Measurements from ENCODE around the gene TMC6.
"Not testable (repeated sequence)": the region's sequence is repeated elsewhere in the genome, so short reads cannot be mapped to it uniquely, and the experiment has no call there.

Gene TMC6

DNA sequence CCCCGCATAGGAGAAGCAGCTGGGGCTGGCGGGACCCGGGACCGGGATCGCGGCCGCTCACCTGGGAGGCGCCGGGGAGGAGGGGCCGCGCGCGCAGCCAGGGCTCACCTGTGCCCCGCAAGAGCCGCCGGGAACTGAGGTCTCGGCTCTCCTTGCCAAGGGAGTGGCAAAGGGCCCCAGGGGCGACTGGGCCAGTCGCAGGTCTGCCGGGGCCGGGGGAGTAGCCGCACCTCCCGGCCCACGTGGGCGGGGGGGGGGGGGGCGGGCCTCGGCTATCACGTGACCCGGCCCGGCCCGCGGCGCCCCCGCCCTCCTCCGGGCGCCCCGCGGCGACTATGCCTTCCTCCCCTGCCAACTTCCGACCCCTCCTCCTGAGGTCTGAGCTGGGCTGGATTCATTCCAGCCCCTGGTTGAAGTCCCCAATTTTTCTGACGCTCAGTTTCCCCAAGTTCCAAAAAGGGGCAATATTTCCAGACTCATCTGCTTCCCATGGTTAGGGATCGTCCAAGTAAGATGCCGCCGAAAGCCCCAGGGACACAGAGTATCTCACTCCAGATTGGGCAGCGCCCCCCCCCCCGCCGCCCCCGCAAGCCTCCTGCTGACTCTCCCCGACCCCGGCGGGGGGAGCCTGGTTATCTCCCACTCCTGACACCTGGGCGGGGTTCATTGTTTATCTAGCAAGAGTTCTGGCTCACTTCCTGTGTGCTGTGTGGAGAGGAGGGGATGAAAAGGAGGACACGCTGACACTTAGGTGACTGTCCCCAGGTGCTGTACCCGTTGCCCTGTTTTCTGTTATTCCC is at the start of gene TMC6:
Gene TMC6 (minus strand): TSS at position 205 of the 800 bp plus-strand sequence. CDS start 1,923 bp downstream, outside the sequence.
- DNase-seq, result peak in 2 of 3 donors; percentile 66 to 83

GRCh38 chr17:78176548-78177025 is 48.0 kb upstream of the TMC6 start:
- DNase-seq, result peak; percentile 74 to 86 (median 79)

- no peak for DNase-seq
These were observed 47.1 kb upstream of the TMC6 start for GRCh38 chr17:78175643-78175981.

DNA sequence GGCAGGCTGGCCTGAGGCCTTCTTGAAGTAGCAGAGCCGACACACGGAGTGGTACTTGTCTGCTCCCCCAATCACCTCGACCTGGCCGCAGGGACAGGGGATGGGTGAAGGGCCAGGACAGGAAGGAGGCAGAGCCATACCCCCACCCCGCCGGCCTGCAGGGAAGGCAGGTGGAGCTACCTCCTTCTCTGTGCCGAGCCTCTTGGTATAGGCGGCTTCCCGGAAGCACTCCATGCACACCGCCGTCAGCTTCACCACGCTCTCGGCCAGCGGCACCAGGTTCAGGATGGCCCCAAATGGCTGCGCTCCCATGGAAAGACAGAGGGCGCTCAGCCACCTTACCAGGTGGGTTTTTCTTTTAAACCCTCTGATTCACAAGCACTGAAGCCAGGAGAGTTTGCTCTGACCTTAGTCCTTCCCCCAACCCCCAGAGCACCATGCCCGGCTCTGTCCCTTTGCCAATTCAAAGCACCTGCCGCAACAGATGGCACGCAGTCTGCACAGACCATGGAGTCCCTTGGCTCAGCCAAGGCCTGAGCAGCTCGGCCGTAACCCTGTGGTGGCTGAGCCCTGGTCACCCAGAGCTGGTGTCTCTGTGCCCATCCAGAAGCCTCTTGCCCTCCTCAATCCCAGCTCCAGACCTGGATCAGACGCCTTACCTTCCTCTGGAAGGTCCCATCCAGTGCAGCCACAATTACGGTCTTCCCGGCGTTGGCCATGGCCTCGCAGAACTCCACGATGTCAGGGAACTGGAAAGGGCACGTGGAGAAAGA is 46.5 kb upstream of the TMC6 start:
- DNase-seq, result no peak

DNA sequence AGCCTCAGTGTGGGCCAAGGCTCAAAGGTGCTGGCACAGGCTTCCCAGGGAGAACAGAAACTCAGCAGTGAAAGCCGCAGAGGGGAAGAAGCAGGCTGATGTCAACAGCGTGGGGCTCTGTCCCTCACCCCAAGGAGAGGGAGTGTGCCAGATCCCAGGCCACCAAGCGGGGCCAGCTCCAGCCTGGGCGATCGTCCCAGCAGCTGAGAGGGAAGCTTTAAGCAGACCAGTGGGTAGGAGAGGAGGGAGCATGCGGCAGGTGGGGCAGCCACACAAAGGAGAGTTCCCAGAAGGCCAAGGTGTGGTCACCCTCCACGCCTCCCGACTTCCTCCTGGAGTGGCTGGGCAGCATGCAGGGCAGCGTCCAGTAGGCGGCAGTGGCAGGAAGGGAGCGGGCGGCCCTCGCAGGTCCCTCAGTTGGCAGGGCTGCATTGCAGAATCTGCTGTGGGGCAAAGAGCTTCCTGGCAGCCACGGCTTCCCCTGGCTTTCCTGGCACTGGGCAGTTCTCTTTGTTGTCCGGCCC is 45.9 kb upstream of the TMC6 start:
- DNase-seq, result peak; percentile 81 to 88 (median 84)

GRCh38 chr17:78173097-78173715 is 44.7 kb upstream of the TMC6 start:
- DNase-seq, result peak; percentile 81 to 86 (median 83)

DNA sequence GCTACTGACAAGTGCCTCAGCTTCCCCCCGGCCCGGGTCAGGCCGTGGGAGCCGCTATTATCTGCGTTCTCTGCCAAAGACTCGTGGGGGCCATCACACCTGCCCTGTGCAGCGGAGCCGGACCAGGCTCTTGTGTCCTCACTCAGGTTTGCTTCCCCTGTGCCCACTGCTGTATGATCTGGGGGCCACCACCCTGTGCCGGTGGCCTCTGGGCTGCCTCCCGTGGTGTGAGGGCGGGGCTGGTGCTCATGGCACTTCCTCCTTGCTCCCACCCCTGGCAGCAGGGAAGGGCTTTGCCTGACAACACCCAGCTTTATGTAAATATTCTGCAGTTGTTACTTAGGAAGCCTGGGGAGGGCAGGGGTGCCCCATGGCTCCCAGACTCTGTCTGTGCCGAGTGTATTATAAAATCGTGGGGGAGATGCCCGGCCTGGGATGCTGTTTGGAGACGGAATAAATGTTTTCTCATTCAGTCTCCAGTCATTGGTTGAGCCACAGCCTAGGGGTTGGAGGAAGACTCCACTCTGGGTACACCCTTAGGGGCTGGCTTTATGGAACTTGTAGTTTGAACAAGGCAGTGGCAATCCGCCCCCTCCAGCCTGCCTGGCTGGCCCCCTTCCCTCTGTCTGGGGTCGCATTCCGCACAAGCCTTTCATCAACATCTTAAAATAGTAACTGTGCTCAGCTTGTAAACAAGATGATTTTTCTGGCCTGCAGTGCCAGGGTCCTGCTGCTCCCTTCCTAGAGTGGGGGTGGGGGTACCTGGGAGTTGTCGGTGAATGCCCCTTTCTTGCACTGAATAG is 43.9 kb upstream of the TMC6 start:
- DNase-seq, result peak; percentile 67 to 83 (median 68)

DNA sequence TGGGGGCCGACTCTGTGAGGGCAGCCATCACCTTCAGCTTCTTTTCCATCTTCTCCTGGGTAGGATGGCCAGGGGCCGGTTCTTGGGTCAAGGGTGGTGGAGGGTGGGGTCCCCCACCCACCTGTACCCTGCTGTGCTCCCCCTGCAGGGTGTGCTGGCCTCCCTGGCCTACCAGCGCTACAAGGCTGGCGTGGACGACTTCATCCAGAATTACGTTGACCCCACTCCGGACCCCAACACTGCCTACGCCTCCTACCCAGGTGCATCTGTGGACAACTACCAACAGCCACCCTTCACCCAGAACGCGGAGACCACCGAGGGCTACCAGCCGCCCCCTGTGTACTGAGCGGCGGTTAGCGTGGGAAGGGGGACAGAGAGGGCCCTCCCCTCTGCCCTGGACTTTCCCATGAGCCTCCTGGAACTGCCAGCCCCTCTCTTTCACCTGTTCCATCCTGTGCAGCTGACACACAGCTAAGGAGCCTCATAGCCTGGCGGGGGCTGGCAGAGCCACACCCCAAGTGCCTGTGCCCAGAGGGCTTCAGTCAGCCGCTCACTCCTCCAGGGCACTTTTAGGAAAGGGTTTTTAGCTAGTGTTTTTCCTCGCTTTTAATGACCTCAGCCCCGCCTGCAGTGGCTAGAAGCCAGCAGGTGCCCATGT is 43.2 kb upstream of the TMC6 start:
- not testable (repeated sequence) for DNase-seq

- DNase-seq, result peak; percentile 52 to 67 (median 64)
These were observed 42.4 kb upstream of the TMC6 start for GRCh38 chr17:78170692-78171590.

- DNase-seq, result peak in 2 of 3 donors; percentile 57 to 65
These were observed 40.6 kb upstream of the TMC6 start for GRCh38 chr17:78168903-78169793.

- DNase-seq, result peak; percentile 90 to 98 (median 94)
These were observed 39.8 kb upstream of the TMC6 start, which contains the start of gene SYNGR2 for GRCh38 chr17:78168242-78168902. Gene SYNGR2 (plus strand): TSS chr17:78168581. CDS start chr17:78168617, 36 bp downstream.

GRCh38 chr17:78166416-78166815 is 37.9 kb upstream of the TMC6 start:
- no peak for DNase-seq

DNA sequence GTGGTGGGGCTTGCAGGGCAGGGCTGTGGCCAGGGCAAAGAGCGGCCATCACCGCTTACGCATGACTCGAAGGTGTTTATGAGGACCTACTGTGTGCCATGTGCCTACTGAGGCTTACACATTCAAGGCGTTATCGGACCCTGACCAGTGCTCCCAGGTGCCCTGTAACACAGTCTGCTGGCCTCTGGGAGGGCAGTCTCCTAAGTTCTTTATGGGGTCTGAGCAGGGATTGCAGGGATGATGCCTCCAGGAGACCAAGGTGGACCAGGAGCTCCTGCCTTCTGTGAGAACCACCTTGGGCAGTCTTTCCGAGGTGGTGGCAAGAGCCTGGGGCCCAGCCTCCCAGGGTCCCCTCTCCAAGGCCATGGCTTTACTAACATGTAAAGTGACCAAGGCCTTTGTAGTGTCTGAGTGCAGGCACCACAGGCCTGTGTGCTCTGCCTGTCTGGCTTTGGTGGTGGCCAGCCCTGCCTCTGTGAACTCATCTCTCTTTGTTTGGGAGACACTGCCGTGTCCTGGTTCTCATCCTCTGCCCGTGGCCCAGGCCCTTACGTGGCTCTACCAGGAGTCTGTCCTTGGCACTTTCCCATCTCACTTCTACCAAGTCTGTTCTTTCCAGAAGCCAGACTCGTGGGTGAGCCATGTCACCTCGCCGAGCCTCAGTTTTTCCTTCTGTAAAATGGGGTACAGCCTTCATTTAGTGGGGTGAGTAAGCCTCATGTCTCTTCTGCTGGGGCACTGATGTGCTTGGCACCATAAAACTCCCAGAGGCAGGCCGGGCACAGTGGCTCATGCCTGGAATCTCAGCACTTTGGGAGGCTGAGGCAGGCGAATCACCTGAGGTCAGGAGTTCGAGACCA is 36.4 kb upstream of the TMC6 start:
- DNase-seq, result no peak

DNA sequence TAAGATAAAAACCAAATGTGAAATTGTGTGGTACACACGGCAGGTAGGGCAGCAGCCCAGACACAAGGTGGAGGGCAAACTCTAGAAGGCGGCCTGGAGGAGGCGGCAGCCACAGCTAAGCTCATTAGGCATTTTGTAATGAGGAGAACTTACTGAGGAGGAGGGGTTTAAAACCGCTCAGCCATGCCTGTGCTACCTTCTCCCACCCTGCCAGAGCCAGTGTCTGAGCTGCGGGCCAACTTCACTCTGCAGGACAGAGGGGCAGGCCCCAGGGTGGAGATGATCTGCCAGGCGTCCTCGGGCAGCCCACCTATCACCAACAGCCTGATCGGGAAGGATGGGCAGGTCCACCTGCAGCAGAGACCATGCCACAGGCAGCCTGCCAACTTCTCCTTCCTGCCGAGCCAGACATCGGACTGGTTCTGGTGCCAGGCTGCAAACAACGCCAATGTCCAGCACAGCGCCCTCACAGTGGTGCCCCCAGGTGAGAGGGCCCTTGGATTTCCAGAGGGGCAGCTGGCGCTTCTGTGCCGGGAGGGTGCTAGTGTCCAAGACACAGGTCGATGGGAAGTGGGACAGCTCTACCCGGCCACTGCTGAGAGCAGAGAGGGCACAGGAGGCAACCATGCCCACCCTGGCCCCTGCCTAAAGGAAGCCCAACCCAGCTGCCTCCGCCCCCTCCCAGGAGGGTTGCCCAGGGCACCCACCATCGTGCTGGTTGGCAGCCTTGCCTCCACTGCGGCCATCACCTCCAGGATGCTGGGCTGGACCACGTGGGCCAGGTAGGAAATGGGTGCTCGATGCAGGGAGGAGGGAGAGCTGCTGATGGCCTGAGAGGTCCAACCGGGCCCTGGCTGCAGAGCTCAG is 35.6 kb upstream of the TMC6 start:
- DNase-seq, result no peak

DNA sequence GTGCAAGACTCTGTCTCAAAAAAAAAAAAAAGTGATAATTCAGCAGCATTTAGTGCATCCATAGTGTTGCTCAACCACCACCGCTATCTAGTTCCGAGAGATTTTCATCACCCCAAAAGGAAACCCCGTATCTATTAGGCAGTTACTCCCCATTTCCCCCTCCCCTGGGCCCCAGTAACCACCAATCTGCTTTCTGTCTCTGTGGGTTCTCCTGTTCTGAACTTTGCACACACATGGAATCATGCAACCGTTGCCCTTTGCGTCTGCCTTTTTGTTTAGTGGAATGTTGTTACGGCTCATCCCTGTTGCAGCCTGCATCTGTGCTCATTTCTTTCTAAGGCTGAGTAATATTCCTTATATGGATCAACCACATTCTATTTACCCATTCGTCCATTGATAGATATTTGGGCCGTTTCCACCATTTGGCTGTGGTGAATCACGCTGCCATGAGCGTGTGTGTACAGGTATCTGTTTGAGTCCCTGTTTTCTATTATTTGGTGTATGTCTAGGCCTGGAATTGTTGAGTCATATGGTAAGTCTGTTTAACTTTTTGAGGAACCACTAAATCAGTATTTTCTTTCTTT is 31.1 kb upstream of the TMC6 start:
- peak in 1 of 3 donors; percentile 48 for DNase-seq

Data from suppressor macrophage treated with lipopolysaccharide for 1 hour (primary cell).